ENCODE data around the gene AATK. TPM values are rescaled to one million over a fixed set of nuclear protein-coding genes. Genes with fewer than 3 reads are reported as not detected.
A peak's percentile ranks its signal among the peaks of the same experiment; 100 is the strongest.

The AATK gene
- total and polyA plus RNA-seq, 2 of the 13 experiments (the other 11 are each of a cell fraction or from before 2014, with no cell fraction given), result 2.9 to 8.4 TPM

DNA sequence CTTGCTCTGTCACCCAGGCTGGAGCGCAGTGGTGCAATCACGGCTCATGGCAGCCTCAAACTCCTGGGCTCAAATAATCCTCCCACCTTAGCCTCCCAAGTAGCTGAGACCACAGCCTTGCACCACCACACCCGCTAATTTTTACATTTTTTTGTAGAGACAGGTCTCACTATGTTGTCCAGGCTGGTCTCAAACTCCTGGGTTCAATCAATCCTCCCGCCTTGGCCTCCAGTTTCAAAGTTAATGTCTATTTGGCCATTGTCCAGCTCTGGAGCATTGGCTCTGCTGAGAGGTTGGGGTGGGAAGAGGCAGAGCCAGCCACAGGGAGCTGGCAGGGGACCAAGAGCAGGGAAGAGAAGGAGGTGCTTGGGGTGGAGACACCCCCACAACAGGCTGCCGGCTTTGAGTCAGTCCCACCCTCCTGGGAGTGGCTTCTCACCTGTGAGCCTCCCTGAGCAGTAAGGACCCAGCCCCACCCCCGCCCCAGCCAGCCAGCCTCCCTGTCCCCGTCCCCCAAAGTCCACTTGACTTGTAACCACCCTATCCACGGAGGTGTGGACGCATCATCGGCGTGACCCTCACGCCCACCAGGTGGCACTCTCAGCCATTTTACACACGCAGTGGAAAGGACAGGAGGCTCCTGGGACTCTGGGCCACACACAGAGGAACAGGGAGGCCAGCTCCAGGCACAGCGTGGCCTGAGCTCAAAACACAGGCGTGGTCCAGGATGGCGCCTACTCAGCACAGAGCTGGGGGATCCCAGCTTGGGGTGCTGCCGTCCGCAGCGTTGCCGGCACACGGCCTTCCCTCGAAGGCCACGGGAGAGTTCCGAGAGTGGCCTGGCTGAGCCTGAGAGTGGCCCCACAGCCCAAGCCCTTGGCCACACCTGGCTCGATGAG is 23.5 kb downstream of the AATK start (continued):
- TF ChIP-seq ZNF660 (CRISPR knock-in tag; IDR thresholded peaks at IDR 0.05; ENCODE audit: borderline replicate concordance, low read depth), result no peak
- TF ChIP-seq, protein P1, sequence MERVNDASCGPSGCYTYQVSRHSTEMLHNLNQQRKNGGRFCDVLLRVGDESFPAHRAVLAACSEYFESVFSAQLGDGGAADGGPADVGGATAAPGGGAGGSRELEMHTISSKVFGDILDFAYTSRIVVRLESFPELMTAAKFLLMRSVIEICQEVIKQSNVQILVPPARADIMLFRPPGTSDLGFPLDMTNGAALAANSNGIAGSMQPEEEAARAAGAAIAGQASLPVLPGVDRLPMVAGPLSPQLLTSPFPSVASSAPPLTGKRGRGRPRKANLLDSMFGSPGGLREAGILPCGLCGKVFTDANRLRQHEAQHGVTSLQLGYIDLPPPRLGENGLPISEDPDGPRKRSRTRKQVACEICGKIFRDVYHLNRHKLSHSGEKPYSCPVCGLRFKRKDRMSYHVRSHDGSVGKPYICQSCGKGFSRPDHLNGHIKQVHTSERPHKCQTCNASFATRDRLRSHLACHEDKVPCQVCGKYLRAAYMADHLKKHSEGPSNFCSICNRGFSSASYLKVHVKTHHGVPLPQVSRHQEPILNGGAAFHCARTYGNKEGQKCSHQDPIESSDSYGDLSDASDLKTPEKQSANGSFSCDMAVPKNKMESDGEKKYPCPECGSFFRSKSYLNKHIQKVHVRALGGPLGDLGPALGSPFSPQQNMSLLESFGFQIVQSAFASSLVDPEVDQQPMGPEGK (CRISPR knock-in tag; IDR thresholded peaks at IDR 0.05), result peak; percentile 76
- no peak for TF ChIP-seq ZNF431 (CRISPR knock-in tag; IDR thresholded peaks at IDR 0.05; ENCODE audit: borderline replicate concordance, low read depth)
- no peak; the same call in 1 of the 2 replicates for TF ChIP-seq ZNF792 (CRISPR knock-in tag; IDR thresholded peaks at IDR 0.05)
- no peak for TF ChIP-seq CBX1 (IDR thresholded peaks at IDR 0.05; ENCODE audit: low read depth)
- TF ChIP-seq, protein P2, sequence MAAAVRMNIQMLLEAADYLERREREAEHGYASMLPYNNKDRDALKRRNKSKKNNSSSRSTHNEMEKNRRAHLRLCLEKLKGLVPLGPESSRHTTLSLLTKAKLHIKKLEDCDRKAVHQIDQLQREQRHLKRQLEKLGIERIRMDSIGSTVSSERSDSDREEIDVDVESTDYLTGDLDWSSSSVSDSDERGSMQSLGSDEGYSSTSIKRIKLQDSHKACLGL (CRISPR knock-in tag; IDR thresholded peaks at IDR 0.05), result 0 out of 2 replicates have a peak, but pooled peaks have one; percentile 11
- no peak for TF ChIP-seq HNRNPL (IDR thresholded peaks at IDR 0.05; ENCODE audit: low read depth, low read length)
- TF ChIP-seq, protein P3, sequence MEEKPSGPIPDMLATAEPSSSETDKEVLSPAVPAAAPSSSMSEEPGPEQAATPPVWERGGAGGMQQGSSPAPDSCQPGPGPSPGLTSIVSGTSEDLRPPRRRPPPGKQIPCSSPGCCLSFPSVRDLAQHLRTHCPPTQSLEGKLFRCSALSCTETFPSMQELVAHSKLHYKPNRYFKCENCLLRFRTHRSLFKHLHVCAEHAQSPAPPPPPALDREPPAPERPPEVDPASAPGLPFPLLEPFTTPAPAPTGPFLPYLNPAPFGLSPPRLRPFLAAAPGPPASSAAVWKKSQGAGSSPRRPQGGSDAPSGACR (CRISPR knock-in tag; IDR thresholded peaks at IDR 0.05), result peak; percentile 59; the same call in 1 of the 2 replicates
- TF ChIP-seq, protein P4, sequence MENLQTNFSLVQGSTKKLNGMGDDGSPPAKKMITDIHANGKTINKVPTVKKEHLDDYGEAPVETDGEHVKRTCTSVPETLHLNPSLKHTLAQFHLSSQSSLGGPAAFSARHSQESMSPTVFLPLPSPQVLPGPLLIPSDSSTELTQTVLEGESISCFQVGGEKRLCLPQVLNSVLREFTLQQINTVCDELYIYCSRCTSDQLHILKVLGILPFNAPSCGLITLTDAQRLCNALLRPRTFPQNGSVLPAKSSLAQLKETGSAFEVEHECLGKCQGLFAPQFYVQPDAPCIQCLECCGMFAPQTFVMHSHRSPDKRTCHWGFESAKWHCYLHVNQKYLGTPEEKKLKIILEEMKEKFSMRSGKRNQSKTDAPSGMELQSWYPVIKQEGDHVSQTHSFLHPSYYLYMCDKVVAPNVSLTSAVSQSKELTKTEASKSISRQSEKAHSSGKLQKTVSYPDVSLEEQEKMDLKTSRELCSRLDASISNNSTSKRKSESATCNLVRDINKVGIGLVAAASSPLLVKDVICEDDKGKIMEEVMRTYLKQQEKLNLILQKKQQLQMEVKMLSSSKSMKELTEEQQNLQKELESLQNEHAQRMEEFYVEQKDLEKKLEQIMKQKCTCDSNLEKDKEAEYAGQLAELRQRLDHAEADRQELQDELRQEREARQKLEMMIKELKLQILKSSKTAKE (CRISPR knock-in tag; IDR thresholded peaks at IDR 0.05; ENCODE audit: borderline replicate concordance), result no peak
- TF ChIP-seq FOSL1 (CRISPR knock-in tag; IDR thresholded peaks at IDR 0.05; ENCODE audit: borderline replicate concordance), result no peak
- TF ChIP-seq, protein P5, sequence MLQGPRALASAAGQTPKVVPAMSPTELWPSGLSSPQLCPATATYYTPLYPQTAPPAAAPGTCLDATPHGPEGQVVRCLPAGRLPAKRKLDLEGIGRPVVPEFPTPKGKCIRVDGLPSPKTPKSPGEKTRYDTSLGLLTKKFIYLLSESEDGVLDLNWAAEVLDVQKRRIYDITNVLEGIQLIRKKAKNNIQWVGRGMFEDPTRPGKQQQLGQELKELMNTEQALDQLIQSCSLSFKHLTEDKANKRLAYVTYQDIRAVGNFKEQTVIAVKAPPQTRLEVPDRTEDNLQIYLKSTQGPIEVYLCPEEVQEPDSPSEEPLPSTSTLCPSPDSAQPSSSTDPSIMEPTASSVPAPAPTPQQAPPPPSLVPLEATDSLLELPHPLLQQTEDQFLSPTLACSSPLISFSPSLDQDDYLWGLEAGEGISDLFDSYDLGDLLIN (CRISPR knock-in tag; IDR thresholded peaks at IDR 0.05; ENCODE audit: borderline replicate concordance), result no peak
- TF ChIP-seq, protein P6, sequence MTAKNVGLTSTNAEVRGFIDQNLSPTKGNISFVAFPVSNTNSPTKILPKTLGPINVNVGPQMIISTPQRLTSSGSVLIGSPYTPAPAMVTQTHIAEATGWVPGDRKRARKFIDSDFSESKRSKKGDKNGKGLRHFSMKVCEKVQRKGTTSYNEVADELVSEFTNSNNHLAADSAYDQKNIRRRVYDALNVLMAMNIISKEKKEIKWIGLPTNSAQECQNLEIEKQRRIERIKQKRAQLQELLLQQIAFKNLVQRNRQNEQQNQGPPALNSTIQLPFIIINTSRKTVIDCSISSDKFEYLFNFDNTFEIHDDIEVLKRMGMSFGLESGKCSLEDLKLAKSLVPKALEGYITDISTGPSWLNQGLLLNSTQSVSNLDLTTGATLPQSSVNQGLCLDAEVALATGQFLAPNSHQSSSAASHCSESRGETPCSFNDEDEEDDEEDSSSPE (CRISPR knock-in tag; IDR thresholded peaks at IDR 0.05), result no peak
- TF ChIP-seq, protein P7, sequence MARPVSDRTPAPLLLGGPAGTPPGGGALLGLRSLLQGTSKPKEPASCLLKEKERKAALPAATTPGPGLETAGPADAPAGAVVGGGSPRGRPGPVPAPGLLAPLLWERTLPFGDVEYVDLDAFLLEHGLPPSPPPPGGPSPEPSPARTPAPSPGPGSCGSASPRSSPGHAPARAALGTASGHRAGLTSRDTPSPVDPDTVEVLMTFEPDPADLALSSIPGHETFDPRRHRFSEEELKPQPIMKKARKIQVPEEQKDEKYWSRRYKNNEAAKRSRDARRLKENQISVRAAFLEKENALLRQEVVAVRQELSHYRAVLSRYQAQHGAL (CRISPR knock-in tag; IDR thresholded peaks at IDR 0.05; ENCODE audit: not compliant biosample characterization), result no peak
- no peak for TF ChIP-seq POLR2AphosphoS2 (IDR thresholded peaks at IDR 0.05; ENCODE audit: low read depth, low read length)
- peak; percentile 94 for TF ChIP-seq ZNF768 (CRISPR knock-in tag; IDR thresholded peaks at IDR 0.05)
- no peak for TF ChIP-seq AGO2 (optimal IDR thresholded peaks at IDR 0.05; ENCODE audit: low read depth, low read length)
- TF ChIP-seq, protein P8, sequence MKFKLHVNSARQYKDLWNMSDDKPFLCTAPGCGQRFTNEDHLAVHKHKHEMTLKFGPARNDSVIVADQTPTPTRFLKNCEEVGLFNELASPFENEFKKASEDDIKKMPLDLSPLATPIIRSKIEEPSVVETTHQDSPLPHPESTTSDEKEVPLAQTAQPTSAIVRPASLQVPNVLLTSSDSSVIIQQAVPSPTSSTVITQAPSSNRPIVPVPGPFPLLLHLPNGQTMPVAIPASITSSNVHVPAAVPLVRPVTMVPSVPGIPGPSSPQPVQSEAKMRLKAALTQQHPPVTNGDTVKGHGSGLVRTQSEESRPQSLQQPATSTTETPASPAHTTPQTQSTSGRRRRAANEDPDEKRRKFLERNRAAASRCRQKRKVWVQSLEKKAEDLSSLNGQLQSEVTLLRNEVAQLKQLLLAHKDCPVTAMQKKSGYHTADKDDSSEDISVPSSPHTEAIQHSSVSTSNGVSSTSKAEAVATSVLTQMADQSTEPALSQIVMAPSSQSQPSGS (CRISPR knock-in tag; IDR thresholded peaks at IDR 0.05), result peak; percentile 59; the same call in 1 of the 2 replicates

All from HepG2 (cell line).